Mesendoderm (in vitro differentiated cells): ENCODE results near the gene GFOD2.
A peak's percentile ranks its signal among the peaks of the same experiment; 100 is the strongest.

Experiments
- DNase-seq: peaks from one replicate; pipeline ENCODE4 v3.0.0; 2013
- H2AK5ac ChIP-seq: 2 replicates; pipeline ENCODE4 v1.6.1; 2013; ENCODE audit warnings: low read length, inconsistent platforms
- H2BK120ac ChIP-seq: 2 replicates; pipeline ENCODE4 v1.6.1; 2013; ENCODE audit warnings: low read depth, mild to moderate bottlenecking, low read length, moderate library complexity, mixed read lengths
- H2BK15ac ChIP-seq: replicated peaks from 2 replicates; pipeline ENCODE4 v1.6.1; 2013; ENCODE audit warnings: low read depth, mild to moderate bottlenecking, moderate library complexity
- H2BK5ac ChIP-seq: 2 replicates; pipeline ENCODE4 v1.6.1; 2013; ENCODE audit warnings: low read length, inconsistent platforms
- H3K18ac ChIP-seq: 2 replicates; pipeline ENCODE4 v1.6.1; 2013; ENCODE audit warnings: mild to moderate bottlenecking, low read length, mixed read lengths
- H3K23ac ChIP-seq: one replicate; pipeline ENCODE4 v1.6.1; 2013; ENCODE audit warnings: low read length
- H3K27ac ChIP-seq: 2 replicates; pipeline ENCODE4 v1.5.1; 2013; ENCODE audit warnings: low read depth, mild to moderate bottlenecking, inconsistent platforms, low read length, moderate library complexity
- H3K27me3 ChIP-seq: 2 replicates; pipeline ENCODE4 v1.6.1; 2013; ENCODE audit warnings: low read length, control low read depth, mild to moderate bottlenecking, inconsistent platforms; ENCODE audit not compliant: insufficient read depth, poor library complexity
- H3K36me3 ChIP-seq: 2 replicates; pipeline ENCODE4 v1.6.1; 2013; ENCODE audit warnings: low read length, inconsistent platforms; ENCODE audit not compliant: control insufficient read depth, insufficient read depth
- H3K4ac ChIP-seq: one replicate; pipeline ENCODE4 v1.6.1; 2013; ENCODE audit warnings: low read depth, mild to moderate bottlenecking, low read length, moderate library complexity
- H3K4me1 ChIP-seq: 2 replicates; pipeline ENCODE4 v1.6.1; 2013; ENCODE audit warnings: low read depth, low read length, inconsistent platforms; ENCODE audit not compliant: control insufficient read depth
- H3K4me2 ChIP-seq: 2 replicates; pipeline ENCODE4 v1.6.1; 2013; ENCODE audit warnings: low read length
- H3K4me3 ChIP-seq: 2 replicates; pipeline ENCODE4 v1.5.1; 2013; ENCODE audit warnings: mild to moderate bottlenecking, low read length
- H3K56ac ChIP-seq: one replicate; pipeline ENCODE4 v1.6.1; 2013; ENCODE audit warnings: low read length
- H3K79me1 ChIP-seq: 2 replicates; pipeline ENCODE4 v1.6.1; 2013; ENCODE audit warnings: low read length, inconsistent platforms
- H3K79me2 ChIP-seq: 2 replicates; pipeline ENCODE4 v1.6.1; 2013; ENCODE audit warnings: mild to moderate bottlenecking, low read length; ENCODE audit not compliant: control insufficient read depth, insufficient read depth
- H3K9ac ChIP-seq: 2 replicates; pipeline ENCODE4 v1.6.1; 2013; ENCODE audit warnings: low read length, inconsistent platforms
- H4K5ac ChIP-seq: one replicate; pipeline ENCODE4 v1.6.1; 2013; ENCODE audit warnings: low read length
- H4K8ac ChIP-seq: one replicate; pipeline ENCODE4 v1.6.1; 2013; ENCODE audit warnings: low read depth, mild to moderate bottlenecking, control low read depth, low read length, moderate library complexity
- WGBS: extraction: QIAGEN DNeasy Blood & Tissue Kit; methylation state at CpG from one replicate; pipeline ENCODE4 v1.1.7; 2013; ENCODE audit warnings: low lambda C conversion rate, missing lambda C conversion rate; ENCODE audit not compliant: insufficient coverage; ENCODE audit errors: extremely low coverage; 5-methylcytosine and 5-hydroxymethylcytosine counted together

GFOD2 gene

DNA sequence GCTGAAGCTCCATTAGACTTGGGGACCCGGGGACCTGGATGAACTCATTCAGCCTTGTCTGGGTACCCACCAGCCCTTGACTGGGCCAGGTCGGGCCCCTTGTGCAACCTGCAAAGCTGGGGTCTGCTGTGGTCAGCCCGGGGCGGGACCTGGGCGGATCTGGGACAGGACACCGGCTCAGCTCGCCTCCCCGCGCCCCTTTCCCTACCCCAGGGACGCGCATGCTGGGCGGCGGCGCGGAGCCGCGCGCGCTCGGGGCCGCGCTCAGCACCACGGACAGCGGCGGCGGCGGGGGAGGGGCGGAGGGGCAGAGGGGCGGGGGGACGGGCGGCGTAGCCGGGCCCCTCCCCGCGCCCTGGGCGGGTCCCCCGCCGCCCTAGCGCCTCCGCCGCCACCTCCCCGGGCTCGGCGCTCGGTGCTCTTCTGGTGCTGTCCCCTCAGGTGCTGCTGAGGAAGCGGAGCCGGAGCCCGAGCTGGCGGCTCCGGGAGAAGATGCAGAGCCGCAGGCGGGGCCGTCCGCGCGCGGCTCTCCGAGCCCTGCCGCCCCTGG, 66.5 kb downstream of the GFOD2 start:
- Histone ChIP-seq H3K36me3 (no peaks in the 10 kb centered on the region), H3K56ac (no peak overlapping the region), H3K4me2 (peak overlapping the region; percentile 91), H3K27me3 (no peaks in the 10 kb centered on the region), H2BK120ac (no peak overlapping the region), H4K8ac (no peak overlapping the region), H3K79me1 (no peaks in the 10 kb centered on the region), H3K79me2 (no peaks in the 10 kb centered on the region), H3K27ac (no peak overlapping the region), H3K9ac (no peak overlapping the region), H2BK15ac (no peak overlapping the region), H3K18ac (no peak overlapping the region), H3K4me1 (peaks cover 2% of the 10 kb centered on the region), H3K23ac (no peak overlapping the region), H2AK5ac (no peak overlapping the region), H2BK5ac (no peak overlapping the region), H4K5ac (no peak overlapping the region), H3K4me3 (no peak overlapping the region), H3K4ac (no peak overlapping the region)
- DNase-seq = peak; percentile 78
- WGBS = no CpG with 5 or more reads among the region's 59 CpGs

DNA sequence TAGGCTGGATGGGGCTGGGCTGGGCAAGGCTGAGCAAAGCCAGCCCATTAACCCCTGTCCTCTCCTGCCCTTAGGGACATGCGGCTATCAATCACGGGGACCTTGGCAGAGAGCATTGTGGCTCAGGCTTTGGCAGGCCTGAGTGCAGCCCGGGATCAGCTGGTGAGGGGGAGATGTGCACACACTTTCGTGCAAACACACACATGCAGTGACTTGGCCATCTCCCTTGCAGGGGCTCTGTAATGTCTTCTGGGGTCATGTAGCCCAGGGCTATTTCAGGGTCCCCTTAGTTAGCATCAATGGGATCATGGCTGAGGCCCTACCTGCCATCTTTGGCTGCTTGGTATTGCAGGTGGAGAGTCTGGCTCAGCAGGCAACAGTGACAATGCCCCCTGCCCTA, 67.3 kb downstream of the GFOD2 start:
- no peak for DNase-seq
- Histone ChIP-seq H3K79me2 (no peaks in the 10 kb centered on the region), H3K4me3 (no peak overlapping the region), H4K5ac (no peak overlapping the region), H3K36me3 (no peaks in the 10 kb centered on the region), H2BK5ac (no peak overlapping the region), H3K18ac (no peak overlapping the region), H3K56ac (no peak overlapping the region), H3K27me3 (no peaks in the 10 kb centered on the region), H4K8ac (no peak overlapping the region), H3K79me1 (no peaks in the 10 kb centered on the region), H3K4me1 (peaks cover 2% of the 10 kb centered on the region), H2BK15ac (no peak overlapping the region), H3K27ac (no peak overlapping the region), H3K4me2 (no peak overlapping the region), H3K4ac (no peak overlapping the region), H3K9ac (no peak overlapping the region), H2AK5ac (no peak overlapping the region), H3K23ac (no peak overlapping the region), H2BK120ac (no peak overlapping the region)
- WGBS = no CpG with 5 or more reads among the region's 4 CpGs

DNA sequence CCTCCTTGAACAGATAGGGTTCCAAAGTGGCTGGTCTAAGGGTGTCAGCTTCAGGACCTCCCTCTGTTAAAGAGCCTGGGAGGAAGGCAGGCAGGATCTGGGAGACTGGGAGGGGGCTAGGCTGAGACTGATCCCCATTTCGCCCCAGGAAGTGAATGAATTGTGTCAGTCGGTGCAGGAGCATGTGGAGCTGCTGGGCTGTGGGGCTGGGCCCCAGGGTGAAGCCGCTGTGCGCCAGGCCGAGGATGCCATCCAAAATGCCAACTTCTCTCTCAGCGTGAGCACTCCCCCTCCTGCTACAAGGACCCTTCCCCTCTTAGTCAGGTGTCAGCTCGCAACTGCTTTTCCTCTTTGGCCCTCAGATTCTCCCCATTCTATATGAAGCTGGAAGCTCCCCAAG, 68.1 kb downstream of the GFOD2 start:
- Histone ChIP-seq H3K79me2 (no peaks in the 10 kb centered on the region), H3K4me3 (no peak overlapping the region), H3K27me3 (no peaks in the 10 kb centered on the region), H3K79me1 (no peaks in the 10 kb centered on the region), H3K18ac (no peak overlapping the region), H3K27ac (no peak overlapping the region), H3K4me1 (peaks cover 2% of the 10 kb centered on the region), H2BK120ac (no peak overlapping the region), H3K4ac (no peak overlapping the region), H3K23ac (no peak overlapping the region), H3K36me3 (no peaks in the 10 kb centered on the region), H2BK5ac (no peak overlapping the region), H3K9ac (no peak overlapping the region), H4K8ac (no peak overlapping the region), H2AK5ac (no peak overlapping the region), H3K4me2 (no peak overlapping the region), H4K5ac (no peak overlapping the region), H3K56ac (no peak overlapping the region), H2BK15ac (no peak overlapping the region)
- no CpG with 5 or more reads among the region's 7 CpGs for WGBS
- no peak for DNase-seq

DNA sequence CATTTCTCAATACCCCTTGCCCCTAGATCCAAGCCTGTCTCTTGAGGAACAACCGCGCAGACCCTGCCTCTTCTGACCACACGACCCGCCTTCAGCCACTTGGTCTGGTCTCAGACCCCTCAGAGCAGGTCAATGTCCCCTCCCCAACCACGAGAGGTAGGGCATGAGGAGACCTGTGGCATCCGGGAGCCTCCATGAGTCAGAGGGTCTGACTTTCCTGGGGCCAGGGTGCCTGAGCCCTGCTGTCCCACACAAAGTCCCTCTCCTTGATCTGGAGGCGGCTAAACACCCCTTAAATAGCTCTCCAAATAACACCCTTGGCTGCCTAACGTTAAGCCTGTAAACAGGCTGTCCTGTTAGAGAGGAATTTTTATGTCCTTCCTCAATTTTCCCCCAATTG, 69.1 kb downstream of the GFOD2 start:
- no peak overlapping the region for H3K4ac ChIP-seq
- no peaks in the 10 kb centered on the region for H3K36me3 ChIP-seq
- H3K4me1 ChIP-seq = peaks cover 2% of the 10 kb centered on the region
- no peak overlapping the region for H2BK5ac ChIP-seq
- no peak overlapping the region for H2BK15ac ChIP-seq
- no peak overlapping the region for H3K4me2 ChIP-seq
- no peak overlapping the region for H3K56ac ChIP-seq
- no peak overlapping the region for H4K8ac ChIP-seq
- H2AK5ac ChIP-seq = no peak overlapping the region
- H3K23ac ChIP-seq = no peak overlapping the region
- no peak overlapping the region for H4K5ac ChIP-seq
- no peak overlapping the region for H3K9ac ChIP-seq
- no peaks in the 10 kb centered on the region for H3K79me1 ChIP-seq
- no peaks in the 10 kb centered on the region for H3K79me2 ChIP-seq
- no peaks in the 10 kb centered on the region for H3K27me3 ChIP-seq
- no peak overlapping the region for H3K27ac ChIP-seq
- no peak overlapping the region for H3K4me3 ChIP-seq
- no peak overlapping the region for H3K18ac ChIP-seq
- no peak overlapping the region for H2BK120ac ChIP-seq
- DNase-seq = no peak
- no CpG with 5 or more reads among the region's 8 CpGs for whole genome bisulfite sequencing

DNA sequence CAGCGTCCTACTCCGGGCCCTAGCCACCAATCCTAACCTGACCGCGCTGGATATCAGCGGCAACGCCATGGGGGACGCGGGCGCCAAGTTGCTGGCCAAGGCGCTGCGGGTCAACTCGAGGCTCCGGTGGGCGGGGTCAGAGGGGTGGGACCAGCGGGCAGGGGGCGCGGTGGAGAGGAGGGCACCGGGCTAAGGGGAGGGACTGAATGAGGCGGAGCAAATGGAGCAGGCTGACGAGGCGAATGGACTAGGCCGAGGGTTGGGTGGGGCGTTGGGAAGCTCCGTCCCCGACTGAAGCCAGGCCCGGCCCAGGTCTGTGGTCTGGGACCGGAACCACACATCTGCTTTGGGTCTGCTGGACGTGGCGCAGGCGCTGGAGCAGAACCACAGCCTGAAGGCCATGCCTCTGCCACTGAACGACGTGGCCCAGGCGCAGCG, 69.6 kb downstream of the GFOD2 start:
- Histone ChIP-seq H2BK120ac (no peak overlapping the region), H3K36me3 (no peaks in the 10 kb centered on the region), H3K27ac (no peak overlapping the region), H4K8ac (no peak overlapping the region), H3K56ac (no peak overlapping the region), H3K79me1 (no peaks in the 10 kb centered on the region), H3K23ac (no peak overlapping the region), H3K4me3 (no peak overlapping the region), H3K27me3 (no peaks in the 10 kb centered on the region), H3K4ac (no peak overlapping the region), H3K4me2 (peak overlapping the region; percentile 22), H3K18ac (no peak overlapping the region), H4K5ac (no peak overlapping the region), H2BK5ac (no peak overlapping the region), H3K4me1 (peaks cover 2% of the 10 kb centered on the region), H3K9ac (no peak overlapping the region), H3K79me2 (no peaks in the 10 kb centered on the region), H2BK15ac (no peak overlapping the region), H2AK5ac (no peak overlapping the region)
- no CpG with 5 or more reads among the region's 34 CpGs for WGBS
- DNase-seq = peak; percentile 74

DNA sequence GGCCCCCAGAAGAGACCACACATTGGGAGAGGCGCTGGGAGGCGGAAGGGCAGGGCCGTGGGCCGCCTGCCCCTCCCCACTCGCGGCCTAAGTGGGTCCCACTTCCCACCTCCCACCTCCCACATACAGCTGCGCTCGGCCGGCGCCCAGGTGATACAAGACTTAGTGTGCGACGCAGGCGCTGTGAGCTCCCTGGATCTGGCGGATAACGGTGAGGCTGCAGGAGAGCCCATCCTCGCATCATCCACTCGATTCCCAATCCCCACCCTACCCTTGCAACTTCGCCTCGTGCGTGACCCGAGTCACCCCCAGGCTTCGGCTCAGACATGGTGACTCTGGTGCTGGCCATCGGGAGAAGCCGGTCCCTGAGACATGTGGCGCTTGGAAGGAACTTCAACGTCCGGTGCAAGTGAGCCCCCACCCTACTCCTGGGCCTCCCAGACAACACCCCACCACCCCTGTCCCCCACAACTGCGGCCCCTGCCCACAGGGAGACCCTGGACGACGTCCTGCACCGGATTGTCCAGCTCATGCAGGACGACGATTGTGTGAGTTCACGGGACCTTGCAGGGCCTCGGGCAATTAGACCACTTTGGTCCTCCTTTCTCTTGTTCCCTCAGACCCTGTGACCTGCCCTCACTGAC, 70.2 kb downstream of the GFOD2 start:
- H4K5ac ChIP-seq = no peak overlapping the region
- H3K27me3 ChIP-seq = no peaks in the 10 kb centered on the region
- H3K9ac ChIP-seq = no peak overlapping the region
- H3K79me1 ChIP-seq = no peaks in the 10 kb centered on the region
- H3K4me1 ChIP-seq = peaks cover 2% of the 10 kb centered on the region
- H3K18ac ChIP-seq = no peak overlapping the region
- H3K79me2 ChIP-seq = no peaks in the 10 kb centered on the region
- no peak overlapping the region for H3K4ac ChIP-seq
- peak overlapping the region; percentile 22 for H3K4me2 ChIP-seq
- H2BK15ac ChIP-seq = no peak overlapping the region
- DNase-seq = no peak
- no peaks in the 10 kb centered on the region for H3K36me3 ChIP-seq
- no peak overlapping the region for H3K23ac ChIP-seq
- no CpG with 5 or more reads among the region's 35 CpGs for WGBS
- H3K4me3 ChIP-seq = no peak overlapping the region
- H3K27ac ChIP-seq = no peak overlapping the region
- no peak overlapping the region for H2BK5ac ChIP-seq
- no peak overlapping the region for H2AK5ac ChIP-seq
- no peak overlapping the region for H4K8ac ChIP-seq
- no peak overlapping the region for H3K56ac ChIP-seq
- no peak overlapping the region for H2BK120ac ChIP-seq
